HK-2 (cell line): ENCODE data around the gene TBC1D20.
A peak's percentile ranks its signal among the peaks of the same experiment; 100 is the strongest.

Experiments
- DNase-seq: peaks from one replicate; pipeline ENCODE4 v3.0.0-alpha.2; 2018; ENCODE audit not compliant: unreplicated experiment

The TBC1D20 gene

GRCh38 chr20:419556-420165, 42.7 kb downstream of the TBC1D20 start:
- DNase-seq: no peak

GRCh38 chr20:418858-419365, 43.4 kb downstream of the TBC1D20 start:
- DNase-seq: no peak

- no peak for DNase-seq
Measured at GRCh38 chr20:417801-418342, 44.5 kb downstream of the TBC1D20 start.

- DNase-seq: no peak
Measured at GRCh38 chr20:416950-417800, 45.2 kb downstream of the TBC1D20 start.

GRCh38 chr20:415820-416322, 46.5 kb downstream of the TBC1D20 start:
- DNase-seq: no peak

- no peak for DNase-seq
Measured at GRCh38 chr20:414161-414560, 48.2 kb downstream of the TBC1D20 start.

GRCh38 chr20:412081-412480, 50.3 kb downstream of the TBC1D20 start:
- no peak for DNase-seq

DNA sequence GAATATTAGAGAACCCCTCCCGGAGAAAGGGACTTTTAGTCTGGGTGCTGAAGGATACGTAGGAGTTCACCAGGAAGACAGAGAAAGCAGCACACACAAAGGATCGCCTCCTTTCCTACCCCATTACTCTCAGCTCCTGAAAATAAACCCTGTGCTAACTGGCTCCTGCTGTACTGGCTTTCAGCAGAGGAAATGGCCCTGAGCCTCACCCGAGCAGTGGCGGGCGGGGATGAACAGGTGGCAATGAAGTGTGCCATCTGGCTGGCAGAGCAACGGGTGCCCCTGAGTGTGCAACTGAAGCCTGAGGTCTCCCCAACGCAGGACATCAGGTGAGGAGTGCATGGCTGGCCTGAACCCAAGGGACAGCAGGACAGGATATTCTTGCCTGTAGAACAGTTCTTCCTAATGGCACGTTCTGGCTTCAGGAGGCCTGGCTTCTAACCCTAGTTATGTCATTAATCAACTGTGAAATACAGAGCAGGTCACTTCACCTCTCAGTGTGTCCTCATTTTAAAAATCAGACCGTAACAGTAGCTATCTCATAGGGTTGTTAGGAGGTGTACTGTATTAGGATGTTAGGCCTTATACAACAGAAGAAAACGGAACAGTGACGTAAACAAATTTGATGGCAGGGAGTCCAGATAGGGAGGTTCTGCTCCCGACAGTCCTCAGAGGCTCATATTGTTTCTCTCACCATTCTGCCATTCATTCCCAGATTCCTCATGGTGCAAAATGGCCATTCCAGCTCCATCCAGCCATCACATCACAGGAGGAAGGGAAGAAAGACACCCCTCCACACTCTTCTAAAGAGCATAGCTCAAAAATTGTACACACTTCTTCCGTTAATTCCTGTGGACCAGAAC, 52.4 kb downstream of the TBC1D20 start:
- no peak for DNase-seq

DNA sequence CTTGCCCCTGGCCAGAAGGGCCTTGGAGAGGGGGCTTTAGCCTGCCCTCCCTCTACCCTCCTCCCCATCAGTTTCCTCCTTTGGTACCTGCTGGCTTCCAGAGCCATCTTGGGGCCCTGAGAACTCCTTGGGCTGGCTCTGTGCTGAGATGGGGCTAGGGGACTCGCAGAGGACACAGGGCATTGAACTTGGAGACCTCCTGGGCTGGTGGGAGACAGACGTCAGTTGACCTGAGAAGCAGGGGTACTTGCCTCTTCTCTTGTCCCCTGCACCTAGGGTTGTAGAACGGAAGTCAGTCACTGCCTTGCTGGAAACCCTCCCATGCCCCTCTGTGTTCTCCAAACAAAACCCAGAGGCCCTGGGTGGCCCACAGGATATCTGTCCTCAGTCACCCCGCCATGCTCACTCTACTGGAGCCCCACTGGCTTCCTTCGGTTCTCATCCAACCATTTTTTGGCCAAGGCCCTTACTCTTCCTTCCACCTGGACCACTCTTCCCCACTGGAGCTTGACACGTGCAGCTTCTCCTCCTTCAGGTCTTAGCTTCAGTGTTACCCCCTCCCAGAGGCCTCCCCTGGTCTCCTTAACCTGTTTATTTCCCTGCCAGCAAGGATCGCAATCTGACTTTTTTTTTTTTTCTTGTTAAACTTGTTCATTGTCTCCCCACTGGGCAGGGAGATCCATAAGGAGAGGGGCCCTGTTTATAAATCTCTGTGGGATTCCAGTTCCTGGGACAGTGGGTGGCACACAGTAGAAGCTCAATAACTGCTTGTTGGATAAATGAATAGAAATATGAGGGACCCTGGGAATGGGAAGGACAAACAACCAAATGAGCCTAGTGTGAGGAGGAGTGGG, 53.3 kb downstream of the TBC1D20 start:
- no peak for DNase-seq

DNA sequence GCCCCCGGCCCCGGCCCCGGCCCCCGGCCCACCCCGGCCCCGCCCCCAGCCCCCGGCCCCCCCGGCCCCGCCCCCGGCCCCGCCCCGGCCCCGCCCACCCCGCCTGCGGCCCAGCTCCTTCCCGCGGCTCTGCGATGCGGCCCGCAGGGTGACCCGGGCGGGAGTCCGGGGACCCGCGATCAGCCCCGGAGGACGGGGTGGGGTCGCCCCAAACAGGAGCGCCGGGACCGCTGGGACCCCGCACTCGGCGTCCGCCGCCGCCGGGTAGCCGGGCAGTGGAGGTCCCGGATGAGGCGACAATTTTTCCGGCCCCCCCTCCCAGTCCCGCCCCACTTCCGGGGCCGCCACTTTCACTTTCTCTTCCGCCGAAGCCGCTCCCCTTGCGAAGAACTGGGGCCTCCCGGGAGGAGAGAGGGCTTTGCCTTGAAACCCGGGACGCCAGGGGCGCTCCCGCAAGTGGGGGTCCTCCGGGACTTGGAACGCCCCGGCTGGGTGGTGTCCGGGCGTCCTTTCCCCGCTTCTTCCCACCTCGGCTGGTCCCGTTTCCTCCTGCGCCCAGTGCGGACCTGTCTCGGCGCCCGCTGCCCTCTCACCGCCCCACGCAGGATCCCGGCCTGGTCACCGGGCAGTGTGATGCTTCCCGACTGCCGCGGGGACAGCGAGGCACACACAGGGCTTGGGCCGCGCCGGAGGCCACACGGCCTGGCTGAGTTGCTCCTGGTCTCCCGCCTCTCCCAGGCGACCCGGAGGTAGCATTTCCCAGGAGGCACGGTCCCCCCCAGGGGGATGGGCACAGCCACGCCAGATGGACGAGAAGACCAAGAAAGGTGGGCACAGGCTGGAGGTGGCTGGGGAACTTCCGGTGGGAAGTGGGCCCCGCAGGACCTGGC, 54.1 kb downstream of the TBC1D20 start, which contains the start of gene RBCK1:
Gene RBCK1, plus strand, starts transcription at position 347 of the 890 bp plus-strand sequence. Its CDS starts 459 bp downstream, at position 806.
- DNase-seq: peak; percentile 91

DNA sequence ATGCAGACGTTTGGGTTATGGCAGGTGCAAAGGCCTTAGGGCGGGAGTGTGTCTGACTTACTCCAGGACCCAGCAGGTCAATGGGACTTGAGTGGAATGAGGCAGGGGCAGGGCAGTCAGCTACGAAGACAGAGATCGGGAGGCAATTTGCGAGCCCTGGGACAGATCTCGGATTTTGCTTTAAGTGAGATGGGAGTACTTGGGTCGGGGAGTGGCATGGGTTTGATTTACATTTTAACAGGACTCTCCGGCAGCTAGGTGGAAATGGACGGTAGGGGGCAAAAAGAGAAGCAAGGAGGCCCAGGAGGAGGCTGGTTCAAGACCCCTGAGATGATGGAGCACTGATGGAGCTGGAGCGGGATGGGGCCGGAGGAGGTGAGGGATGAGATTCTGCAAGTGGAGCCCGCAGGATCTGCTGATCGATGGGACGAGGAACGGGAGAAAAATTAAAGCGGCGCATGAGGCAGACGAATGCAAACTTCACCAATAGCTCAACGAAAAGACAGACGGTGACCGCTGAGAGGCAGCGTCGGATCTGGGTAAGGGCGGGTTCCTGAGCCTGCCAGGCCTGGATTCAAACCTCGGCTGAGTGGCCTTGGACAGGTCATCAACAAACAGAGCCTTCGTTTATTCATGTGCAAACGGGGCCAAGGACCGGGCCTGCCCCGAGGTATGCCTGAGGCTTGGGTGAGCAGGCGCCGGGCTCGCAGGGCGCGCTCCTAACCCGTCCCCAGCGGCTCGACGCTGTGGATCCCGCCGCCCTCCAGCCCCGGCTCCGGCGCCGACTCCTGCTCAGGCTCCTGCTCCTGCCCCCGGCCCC, 55.0 kb downstream of the TBC1D20 start:
- peak; percentile 93 for DNase-seq

GRCh38 chr20:406200-407132, 55.9 kb downstream of the TBC1D20 start:
- DNase-seq: no peak

GRCh38 chr20:404088-404487, 58.2 kb downstream of the TBC1D20 start:
- no peak for DNase-seq

DNA sequence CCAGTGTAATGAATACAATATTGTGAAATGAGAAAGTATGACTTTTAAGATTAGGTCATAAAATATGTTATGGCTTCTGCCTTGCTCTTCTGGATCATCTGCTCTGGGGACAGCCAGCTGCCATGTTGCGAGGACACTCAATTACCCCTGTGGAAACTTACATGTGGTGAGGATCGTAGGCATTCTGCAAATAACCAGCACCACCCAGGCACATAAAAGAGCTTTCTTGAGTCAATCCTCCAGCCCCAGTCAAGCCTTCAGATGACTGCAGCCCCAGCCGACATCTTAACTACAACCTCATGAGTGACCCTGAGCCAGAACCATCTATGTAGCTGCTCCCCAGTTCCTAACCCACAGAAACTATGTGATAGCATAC, 58.8 kb downstream of the TBC1D20 start:
- no peak for DNase-seq

DNA sequence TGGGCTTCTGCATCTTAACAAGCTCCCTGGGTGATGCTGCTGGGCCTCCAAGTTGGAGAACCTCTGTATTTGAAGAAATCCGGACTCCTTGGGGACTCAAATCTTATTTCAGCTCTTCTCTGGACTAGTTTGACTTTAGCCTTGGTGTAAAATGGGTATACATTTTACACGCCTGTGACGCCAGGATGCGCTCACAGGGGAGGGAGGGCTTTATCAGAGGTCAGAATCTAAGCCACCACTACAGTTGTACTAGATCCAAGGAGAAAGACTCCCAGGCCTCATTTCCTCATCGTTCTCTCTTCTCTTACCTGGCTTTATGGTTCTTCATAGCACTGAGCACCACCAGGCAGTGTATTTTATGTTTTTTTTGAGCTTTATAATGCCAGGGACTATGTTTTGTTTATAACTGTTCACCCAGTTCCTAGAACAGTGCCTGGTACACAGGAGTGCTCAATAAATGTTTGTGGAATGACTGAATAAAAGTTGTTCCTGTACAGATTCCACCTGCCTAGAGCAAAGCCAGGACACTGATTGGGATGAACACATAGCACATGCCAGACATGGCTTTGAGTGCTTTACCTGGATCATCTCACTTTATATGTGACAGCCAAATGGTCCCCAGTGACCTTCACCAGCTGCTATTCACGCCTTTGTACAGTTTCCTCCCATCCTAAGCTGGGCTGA, 59.3 kb downstream of the TBC1D20 start:
- no peak for DNase-seq

GRCh38 chr20:402496-402885, 59.8 kb downstream of the TBC1D20 start:
- DNase-seq: no peak
